NT2/D1 (cell line): Measurements from ENCODE around the gene HELZ2.

ENCODE experiments used
- SUZ12 ChIP-seq: IDR thresholded peaks from 2 replicates; pipeline ENCODE4 v1.6.1; 2011; ENCODE audit not compliant: insufficient read length, insufficient read depth; ENCODE audit errors: extremely low read depth
- ZNF274 ChIP-seq: IDR thresholded peaks from 2 replicates; pipeline ENCODE4 v1.6.1; 2011; ENCODE audit warnings: mild to moderate bottlenecking, low read depth, low read length

GRCh38 chr20:63530788-63531160 is 43.3 kb downstream of the HELZ2 start:
- TF ChIP-seq SUZ12 (no peak), ZNF274 (no peak)
